ENCODE measurements around the gene FPGS. TPM values are rescaled to one million over a fixed set of nuclear protein-coding genes. Genes with fewer than 3 reads are reported as not detected.
"Not testable (repeated sequence)": the region's sequence is repeated elsewhere in the genome, so short reads cannot be mapped to it uniquely, and the experiment has no call there.

FPGS gene
- total RNA-seq, 1 donor from 2014 or later, result 39.7 TPM

DNA sequence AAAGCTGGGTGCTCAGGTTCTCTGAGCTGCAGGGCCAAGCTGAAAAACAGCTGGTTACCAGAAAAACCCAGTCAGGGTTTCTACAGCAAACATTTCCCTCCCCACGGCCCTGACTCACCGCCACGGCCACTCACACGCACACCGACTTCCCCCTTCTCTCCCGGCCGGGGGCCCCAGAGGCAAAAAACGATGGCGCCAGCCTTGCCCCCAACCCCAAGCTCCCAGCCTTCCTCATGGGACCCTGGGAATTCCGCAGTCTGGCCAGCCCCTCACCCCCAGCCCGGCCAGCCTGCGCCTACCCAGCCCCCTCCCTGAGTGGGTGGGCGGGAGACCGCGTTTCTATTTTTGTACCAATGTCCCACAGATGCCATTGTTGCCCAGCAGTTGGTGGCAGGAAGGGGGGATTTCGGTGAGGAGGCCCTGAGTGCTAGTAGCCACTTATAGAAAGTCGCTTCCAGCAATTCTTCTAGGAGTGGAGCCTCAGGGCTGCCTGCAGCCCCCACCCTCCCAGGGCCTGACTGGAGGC is 33.4 kb downstream of the FPGS start:
- peak; percentile 74 to 90 for DNase-seq (ENCODE audit: low read depth in 2 of 2)

DNA sequence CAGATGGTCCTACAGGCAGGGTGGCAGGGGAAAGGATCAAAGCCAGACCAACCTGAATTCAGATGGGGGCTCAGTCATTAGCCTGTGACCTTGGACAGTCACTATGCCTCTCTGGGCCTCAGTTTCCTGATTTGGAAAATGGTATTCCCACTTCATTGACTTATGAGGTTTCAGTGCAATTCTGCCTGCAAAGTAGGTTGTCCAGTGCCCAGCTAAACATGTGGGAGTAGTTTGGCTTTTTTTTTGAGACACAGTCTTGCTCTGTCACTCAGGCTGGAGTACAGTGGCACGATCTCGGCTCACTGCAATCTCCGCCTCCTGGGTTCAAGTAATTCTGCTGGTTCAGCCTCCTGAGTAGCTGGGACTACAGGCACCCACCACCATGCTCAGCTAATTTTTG is 33.9 kb downstream of the FPGS start:
- DNase-seq (ENCODE audit: low read depth in 2 of 2), result not testable (repeated sequence)

DNA sequence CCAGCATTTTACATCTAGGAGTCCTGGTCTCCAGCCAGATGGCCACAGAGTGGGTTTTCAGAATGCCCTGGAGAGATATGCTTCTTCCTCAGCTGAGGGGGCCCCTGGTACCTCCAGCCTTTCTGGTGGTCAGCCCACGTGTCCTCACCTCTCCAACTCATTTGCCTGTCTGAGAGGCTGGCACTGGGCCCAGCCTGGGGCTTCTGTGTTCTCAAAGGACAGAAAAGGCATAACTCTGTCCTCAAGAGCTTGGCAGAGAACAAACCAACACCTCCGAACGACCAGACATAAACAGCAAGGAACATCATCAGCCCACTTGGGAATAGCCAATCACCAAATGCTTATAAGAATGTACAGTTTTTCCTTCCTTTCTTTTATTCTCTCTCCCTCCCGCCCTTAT is 34.7 kb downstream of the FPGS start:
- DNase-seq (ENCODE audit: low read depth in 2 of 2), result no peak

DNA sequence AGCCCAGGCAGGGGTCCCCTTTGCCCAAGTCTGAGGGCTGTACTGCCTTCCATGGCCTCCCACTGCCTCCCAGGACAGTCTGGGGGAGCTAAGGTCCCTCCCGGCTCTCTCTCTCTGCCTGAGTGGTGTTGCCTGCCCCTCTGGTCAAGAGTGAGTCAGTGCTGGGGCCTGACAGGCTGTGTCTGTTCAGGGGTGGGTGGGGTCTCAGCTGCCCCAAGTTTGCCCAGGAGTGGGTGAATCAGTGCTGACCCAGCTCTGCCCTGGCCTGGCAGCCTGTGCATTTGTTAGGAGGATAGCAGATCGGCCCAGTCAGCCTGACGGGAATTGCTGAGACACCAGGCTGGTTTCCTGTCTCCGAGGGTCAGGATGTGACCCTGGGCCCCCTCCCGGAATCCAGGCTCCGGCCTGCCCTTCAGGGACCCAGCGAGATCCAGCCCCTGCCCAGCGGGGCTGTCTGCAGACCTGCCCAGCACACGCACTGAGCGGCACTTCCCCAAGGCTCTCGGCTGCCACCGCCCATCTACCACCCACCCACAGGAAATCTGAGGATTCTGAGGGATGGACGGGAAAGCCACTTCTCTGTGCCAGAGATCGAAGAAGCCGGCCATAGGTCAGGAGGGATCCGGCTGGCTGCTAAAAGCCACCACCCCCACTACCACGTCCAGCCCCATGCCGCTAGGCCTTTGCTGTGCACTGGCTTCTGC is 35.8 kb downstream of the FPGS start:
- DNase-seq (ENCODE audit: low read depth in 2 of 2), result peak; percentile 82 to 98

DNA sequence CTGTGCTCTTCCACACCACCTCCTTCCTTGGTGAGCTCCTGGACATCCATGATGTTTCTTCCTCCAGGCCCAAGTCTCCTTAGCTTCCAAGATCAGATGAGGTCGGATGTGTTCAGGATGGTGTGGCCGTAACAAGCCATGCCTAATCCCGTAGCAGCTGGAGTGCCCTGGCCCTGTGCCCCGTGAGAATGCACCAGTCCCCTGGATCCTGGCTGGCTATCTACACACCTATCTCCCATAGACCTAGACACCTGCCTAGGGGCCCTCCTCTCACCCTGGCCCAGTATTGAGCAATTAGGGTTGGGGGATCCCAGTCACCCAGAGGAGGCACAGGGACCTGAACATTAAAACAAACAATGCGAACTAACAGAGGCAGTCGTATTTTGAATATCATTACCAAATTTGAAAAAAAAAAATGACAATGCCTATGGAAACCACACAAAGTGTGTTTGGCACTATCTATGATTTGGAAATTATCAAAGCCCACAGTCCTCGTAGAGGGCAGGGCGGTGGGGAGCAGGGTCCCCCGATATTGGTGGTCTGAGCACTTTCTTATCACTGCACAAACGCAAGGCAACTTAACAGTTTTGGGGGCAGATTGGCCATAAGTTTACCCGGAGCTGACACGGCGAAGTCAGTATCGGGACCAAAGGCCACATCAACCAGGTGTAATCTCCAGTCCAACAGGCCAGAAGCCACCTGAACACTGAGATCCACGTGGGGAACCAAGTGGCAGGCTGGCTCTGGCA is 38.6 kb downstream of the FPGS start:
- no peak for DNase-seq (ENCODE audit: low read depth in 2 of 2)

DNA sequence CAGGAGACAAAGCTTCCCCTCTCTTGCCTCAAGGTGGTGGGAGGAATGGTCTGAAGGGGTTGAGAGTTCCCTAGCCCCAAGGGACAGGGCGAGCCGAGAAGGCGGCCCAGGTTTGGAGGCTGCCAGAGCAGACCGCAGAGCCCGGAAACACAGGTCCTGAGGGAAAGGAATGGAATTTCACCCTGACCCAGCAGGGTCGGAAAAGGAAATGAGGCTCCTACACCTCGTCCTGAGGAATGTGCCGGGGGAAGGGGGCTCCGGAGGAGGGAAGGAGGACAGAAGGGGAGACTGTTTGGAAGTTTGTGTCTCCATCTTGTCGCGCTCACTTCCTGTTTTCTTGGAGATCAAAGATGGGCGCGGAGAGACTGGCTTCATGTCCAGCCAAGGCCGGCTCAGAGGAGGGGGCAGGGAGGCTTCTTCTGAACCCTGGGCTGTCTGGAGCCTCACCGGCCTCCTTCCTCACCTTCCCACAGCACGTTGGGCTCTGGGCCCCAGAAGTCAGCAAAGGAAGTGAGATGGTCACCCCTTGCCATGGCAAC is 42.2 kb downstream of the FPGS start:
- peak; percentile 41 to 84 for DNase-seq (ENCODE audit: low read depth in 2 of 2)

DNA sequence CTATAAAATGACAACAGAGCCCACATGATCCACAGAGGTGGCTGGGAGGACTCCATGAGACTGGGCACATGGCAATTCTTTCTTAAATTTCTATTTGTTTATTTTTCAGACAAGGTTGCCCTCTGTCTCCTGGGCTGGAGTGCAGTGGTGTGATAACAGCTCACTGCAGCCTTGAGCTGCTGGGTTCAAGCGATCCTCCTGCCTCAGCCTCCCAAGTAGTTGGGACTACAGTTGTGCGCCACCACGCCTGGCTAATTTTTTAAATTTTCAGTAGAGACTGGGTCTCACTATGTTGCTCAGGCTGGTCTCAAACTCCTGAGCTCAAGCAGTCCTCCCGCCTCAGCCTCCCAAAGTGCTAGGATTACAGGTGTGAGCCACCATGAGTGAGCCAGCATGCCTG is 42.9 kb downstream of the FPGS start:
- DNase-seq (ENCODE audit: low read depth in 2 of 2), result not testable (repeated sequence)

DNA sequence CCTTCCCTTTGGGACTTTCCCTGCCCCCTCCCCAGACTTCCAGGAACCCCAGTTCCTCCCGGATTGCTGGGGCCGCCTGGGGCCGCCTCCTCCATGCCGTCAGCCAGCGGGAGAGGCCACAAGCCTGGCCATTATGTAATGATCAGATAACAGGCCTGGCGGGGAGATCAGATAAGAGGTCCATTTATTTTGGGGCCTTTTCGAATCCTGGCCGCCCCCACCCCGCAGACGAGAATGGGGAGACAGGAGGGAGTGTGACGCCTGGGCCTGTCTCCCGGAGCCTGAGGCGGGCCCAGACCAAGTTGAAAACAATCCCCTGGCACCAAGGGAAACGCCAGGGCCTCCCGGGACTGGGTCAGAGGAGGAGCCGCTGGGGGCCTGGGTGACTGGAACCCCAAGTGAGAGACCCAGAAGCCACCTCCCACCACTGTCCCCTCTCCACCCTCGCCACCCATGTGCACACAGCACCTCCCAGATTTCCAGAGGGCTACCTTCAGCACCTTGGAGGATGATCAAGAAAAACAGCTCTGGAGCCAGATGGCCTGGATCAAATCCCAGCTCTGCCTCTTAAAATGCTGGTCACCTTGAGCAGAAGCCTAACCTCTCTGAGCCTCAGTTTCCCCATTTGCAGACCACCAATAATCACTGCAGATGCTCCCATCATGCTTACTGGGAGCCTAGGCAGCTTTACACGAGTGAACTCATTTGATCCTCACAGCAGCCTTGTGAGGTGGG is 43.9 kb downstream of the FPGS start:
- DNase-seq (ENCODE audit: low read depth in 2 of 2), result peak; percentile 44 to 66

DNA sequence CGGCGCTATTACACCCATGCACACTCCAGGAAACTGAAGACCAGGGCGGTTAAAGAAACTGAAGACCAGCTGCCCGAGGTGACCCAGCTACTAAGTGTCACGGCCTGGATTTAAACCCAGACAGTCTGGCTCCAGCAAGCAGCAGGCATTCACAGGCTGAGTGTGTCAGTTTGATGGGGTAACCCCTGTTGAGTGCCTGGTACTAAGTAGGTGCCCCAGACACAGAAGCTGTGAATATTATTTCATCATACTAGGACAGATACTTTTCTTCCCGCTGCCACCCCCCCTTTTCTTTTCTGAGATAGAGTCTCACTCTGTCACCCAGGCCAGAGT is 44.5 kb downstream of the FPGS start:
- DNase-seq (ENCODE audit: low read depth in 2 of 2), result peak in 1 of 2 donors; percentile 84

DNA sequence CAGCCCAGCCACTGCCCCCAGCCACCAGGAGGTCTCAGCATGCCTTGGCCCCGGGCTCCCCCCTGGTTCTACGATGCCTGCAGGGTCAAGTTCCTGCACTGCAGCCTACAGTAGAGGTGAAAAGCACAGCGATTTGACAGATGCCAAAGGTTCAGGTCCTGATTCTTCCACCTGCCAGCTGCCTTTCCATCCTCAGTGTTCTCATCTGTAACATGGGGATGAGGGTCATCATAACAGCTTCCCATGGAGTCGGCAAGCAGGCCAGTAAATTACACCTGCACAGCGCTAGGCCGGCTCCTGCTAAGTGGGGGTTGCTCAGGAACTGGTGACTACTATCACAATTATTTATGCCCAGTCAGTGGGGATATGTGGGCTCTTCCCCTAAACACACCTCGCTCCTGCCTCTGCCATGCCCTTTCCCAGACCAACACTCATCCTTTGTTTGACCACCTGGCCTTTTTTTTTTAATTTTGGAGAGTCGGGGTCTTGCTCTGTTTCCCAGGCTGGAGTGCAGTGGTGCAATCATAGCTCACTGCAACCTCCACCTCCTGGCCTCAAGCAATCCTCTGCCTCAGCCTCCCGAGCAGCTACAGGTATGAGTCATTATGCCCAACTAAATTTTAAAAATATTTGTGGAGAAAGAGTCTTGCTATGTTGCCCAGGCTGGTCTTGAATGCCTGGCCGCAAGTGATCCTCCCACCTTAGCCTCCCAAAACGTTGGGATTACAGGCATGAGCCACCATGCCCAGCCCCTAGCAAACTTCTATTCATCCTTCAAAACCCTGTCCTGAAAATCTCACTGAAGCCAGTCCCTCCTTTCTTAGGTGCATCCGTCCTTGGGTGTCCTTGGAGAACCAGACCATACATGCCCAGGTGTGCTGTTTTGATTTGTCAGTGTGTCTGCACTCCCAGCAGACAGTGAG is 45.4 kb downstream of the FPGS start:
- no peak for DNase-seq (ENCODE audit: low read depth in 2 of 2)

DNA sequence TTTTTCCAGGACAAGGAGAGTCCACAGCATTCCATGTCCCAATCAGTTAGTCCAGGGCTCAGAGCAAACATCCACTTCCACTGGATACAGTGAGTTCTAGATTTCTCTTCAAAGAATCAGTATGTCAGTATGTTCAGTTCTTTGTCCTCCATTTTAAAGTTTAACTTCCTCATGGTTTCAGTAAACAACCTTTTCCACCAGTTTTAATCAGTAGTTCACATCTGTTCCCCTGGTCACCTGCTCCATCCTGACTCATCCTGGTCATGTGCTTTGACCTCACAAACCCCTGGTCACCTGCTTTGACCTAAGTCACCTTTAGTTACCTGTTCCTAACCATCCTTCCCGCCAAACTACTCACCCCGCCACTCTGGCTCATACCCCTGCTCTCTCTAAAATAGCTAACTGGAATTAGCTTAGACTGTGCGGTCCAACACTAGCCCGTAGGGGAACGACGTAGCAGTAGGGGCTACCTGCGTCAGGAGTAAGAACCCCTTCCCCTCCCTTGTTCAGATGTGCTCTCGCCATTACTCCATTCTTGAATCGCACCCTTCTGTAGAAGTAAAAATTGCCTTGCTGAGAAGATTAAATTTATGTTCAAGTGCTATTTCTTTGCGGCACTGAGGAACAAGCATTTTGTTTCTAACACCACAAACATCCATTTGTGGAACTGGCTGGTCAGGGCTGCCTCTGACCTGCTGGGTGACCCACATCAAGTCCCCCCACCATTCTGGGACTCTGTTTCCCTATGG is 46.2 kb downstream of the FPGS start:
- no peak for DNase-seq (ENCODE audit: low read depth in 2 of 2)

DNA sequence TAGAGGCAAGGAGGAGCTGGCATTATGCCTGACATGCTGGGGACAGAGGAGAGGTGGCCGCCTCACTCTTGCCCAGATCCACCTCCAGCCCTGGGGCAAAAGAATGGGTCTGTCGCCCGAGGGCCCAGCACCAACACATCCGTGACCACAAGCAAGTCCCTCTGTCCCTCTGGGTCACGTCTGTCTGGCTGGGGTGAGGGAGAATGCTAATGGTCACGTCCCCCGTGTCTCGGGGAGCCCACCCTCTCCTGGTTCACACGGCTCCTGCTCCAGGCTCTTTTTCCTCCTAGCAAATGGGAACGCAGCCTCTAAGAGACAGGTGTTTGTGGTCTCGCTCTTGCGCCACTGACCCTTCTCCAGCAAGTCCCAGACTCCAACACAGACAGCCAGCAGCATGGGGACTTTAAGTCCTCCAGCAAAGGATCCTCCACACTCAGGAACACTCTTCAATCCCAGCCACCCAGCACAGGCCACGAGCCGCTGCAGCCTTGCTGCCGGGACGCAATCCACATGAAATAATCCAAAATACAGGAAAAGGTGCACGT is 47.7 kb downstream of the FPGS start:
- no peak for DNase-seq (ENCODE audit: low read depth in 2 of 2)

DNA sequence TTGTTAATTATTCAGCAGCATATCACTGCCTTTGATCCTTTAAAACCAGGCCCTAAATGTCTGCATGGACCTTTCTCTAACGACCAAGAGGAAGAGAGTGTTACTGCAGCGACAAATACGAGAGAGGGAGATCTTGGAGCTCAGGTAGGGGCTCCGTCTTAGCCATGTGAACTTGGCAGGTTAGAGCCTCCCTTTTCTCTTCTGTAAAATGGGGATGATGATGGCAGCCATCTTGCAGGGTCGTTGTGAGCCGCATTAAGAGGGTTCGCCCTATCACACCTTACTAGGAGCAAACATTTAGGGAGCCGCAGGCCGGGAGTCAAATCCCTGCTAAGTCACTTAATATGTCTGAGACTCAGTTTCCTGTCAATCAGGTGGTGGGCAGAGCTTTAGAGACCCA is 50.1 kb downstream of the FPGS start:
- DNase-seq (ENCODE audit: low read depth in 2 of 2), result no peak

DNA sequence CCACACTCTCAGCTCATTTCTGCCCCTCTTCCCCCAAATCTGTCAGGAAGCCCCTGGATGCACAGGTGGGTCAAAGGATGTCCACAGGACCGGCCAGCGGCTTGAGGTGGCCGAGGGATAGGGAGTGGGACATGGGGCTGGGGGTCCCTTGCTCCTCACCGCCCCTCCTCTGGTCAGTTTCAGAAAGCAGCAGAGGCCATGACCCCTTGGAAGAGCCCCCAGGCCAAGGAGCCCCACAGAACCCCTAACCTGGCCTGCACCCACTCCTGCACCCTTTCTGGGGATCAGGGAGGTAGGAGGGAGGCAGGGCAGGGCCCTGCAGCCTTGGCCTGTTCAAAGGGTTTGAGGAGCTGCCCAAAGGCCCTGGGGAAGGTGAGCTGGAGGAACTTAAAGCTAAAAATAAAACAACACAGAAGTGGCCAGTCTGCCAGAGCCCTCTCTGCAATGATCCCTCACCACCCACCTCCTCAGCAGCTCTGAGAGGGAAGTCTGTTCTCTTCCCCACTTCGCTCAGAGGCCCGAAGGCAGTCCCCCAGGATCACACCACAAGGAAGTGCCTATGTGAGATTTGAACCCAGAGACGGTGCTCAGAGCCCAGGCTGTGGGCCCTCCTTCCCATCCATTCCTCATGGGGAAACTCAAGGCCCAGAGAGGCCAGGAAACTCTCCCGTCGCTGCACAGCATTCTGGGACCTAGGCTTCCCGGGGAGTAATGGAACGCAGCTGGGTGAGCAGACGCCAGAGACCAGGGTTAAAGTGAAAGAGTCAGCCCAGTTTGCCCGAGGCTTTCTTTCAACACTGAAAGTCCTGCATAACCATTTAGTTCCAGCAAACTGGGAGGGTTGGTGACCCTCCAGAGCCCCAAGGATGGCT is 50.9 kb downstream of the FPGS start:
- DNase-seq (ENCODE audit: low read depth in 2 of 2), result peak in 1 of 2 donors; percentile 22

DNA sequence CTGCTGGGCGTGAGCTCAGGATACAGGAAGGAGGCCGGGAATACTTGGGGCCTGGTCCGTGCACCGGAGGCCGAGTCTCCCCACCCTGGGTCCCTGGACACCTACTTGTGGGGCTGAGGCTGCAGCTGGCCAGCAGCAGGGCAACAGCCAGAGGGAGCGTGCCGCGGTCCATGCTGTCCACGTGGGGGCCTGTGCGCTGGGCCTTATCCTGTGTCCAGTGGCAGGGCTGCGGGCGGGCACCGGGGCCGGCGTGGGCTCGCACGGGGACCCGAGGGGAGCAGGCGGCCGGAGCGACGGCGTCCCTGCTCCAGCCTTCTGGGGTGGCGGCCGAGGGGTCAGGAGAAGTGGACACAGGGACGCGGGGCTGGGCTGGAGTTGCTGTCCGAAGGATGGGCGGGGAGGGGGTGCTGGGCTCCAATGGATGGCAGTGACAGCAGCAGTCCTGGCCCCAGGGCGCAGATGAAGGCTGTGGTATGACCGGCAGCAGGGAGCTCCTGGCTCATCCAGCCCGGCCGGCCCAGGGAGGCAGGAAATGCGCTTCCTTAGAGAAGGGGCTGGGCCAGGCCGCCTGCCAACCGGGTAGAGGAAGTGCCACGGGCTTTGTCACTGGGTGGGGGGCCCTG is 51.6 kb downstream of the FPGS start, which contains the start of gene ENG:
TSS of gene ENG (minus strand) at position 475 of the 623 bp plus-strand sequence. CDS start at position 172, 303 bp downstream.
- peak; percentile 83 to 86 for DNase-seq (ENCODE audit: low read depth in 2 of 2)

DNA sequence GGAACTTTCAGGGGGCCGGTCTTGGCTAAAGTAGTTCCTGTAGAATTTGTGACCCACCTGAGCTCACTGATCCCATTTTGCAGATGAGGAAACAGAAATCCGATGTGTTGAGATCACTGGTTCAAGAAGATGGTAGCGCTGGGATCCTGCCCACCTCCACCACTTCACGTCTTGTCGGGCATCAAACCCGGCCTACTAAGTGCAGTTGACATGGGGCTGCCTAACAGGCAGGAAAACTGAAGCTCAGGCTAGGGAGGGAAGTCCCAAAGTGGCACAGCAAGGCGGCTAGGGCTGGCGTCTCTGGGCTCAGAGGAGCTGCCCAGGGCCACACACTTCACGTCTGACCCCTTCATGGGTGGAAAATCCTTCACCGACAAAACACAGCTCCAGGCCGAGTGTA is 52.3 kb downstream of the FPGS start:
- DNase-seq (ENCODE audit: low read depth in 2 of 2), result peak in 1 of 2 donors; percentile 24

DNA sequence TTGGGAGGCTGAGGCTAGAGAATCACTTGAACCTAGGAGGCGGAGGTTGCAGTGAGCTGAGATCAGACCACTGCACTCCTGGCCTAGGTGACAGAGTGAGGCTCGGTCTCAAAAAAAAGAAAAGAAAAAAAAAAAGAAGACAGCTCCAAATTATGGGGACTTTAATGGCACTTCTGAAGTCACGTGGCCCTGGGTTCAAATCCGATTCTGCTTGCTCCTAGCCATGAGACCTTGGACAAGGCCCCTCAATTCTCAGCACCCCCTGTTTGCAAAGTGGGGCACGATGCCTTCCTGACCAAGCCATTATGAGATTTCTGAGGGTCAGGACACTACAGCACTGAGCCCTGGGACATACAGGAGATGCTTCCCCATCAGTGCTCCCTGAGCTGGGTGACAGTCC is 52.8 kb downstream of the FPGS start:
- no peak for DNase-seq (ENCODE audit: low read depth in 2 of 2)

DNA sequence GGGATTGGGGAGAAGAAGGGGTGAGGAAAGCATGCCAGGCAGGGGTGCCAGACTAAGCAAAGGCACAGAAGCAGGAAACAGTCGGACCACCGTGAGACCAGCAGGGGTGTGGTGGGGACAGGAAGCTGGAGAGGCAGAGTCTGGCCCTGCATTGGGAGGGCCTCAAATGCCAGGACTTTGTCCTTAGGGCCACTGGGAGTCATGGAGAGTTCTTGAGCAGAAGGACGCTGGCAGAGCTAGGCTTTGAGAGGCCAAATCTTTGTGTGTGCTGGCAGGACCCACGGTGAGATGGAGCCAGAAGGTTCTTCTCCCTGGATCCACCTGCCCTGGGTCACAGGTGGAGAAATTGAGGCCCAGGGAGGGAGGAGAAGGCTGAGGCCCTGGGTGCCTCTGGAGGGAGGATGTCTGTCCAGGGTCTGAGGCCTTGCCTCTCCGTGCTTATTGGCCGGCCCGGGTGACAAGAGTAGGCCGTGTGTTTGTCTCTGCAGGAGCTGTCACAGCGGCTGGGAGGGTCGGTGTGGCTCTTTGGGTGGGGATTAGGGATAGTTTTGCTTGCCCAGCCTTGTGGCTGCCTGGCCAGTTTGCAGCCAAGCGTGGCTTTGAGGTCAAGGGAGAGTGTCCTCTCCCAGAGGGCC is 53.5 kb downstream of the FPGS start:
- no peak for DNase-seq (ENCODE audit: low read depth in 2 of 2)
